IPS DF 6.9 (cell line): ENCODE measurements around the gene PIP5KL1.

Experiments used
- DNase-seq: peaks from one replicate; pipeline ENCODE4 v3.0.0-alpha.2; 2013; ENCODE audit warnings: low read depth, low spot score
- H3K27ac ChIP-seq: one replicate; pipeline ENCODE4 v1.5.1; 2013; ENCODE audit warnings: low read length, control low read depth
- H3K27me3 ChIP-seq: 2 replicates; pipeline ENCODE4 v1.6.1; 2013; ENCODE audit warnings: mild to moderate bottlenecking, low read length; ENCODE audit not compliant: control insufficient read depth, insufficient read depth
- H3K36me3 ChIP-seq: 2 replicates; pipeline ENCODE4 v1.6.1; 2013; ENCODE audit warnings: low read length; ENCODE audit not compliant: control insufficient read depth, insufficient read depth
- H3K4me1 ChIP-seq: 2 replicates; pipeline ENCODE4 v1.6.1; 2013; ENCODE audit warnings: low read length; ENCODE audit not compliant: control insufficient read depth, insufficient read depth
- H3K4me3 ChIP-seq: 2 replicates; pipeline ENCODE4 v1.5.1; 2013; ENCODE audit warnings: mild to moderate bottlenecking, low read length
- H3K9me3 ChIP-seq: 2 replicates; pipeline ENCODE4 v1.6.1; 2013; ENCODE audit warnings: low read length, inconsistent platforms; ENCODE audit not compliant: control insufficient read depth, insufficient read depth
- WGBS: extraction: QIAGEN DNeasy Blood & Tissue Kit; methylation state at CpG from one replicate; pipeline ENCODE4 v1.1.7; 2013; ENCODE audit warnings: mixed read lengths, missing lambda C conversion rate; ENCODE audit not compliant: insufficient read length, insufficient coverage; 5-methylcytosine and 5-hydroxymethylcytosine counted together

PIP5KL1 gene

GRCh38 chr9:127930231-127931091 lies at the start of gene PIP5KL1:
Gene PIP5KL1, minus strand, starts transcription at chr9:127930777. Its CDS starts 25 bp downstream, at chr9:127930752.
- no peak within 1 kb of the TSS for H3K27ac ChIP-seq
- peak within 1 kb of the TSS; percentile 59 for H3K4me3 ChIP-seq
- H3K4me1 ChIP-seq: peaks cover 16% of the 10 kb centered on the region
- no CpG with 5 or more reads among the region's 70 CpGs for WGBS
- no peaks in the 10 kb centered on the region for H3K9me3 ChIP-seq
- DNase-seq: no peak
- 0 out of 2 replicates have a peak, but pooled peaks cover 1% of the 10 kb centered on the region for H3K36me3 ChIP-seq
- no peaks in the 10 kb centered on the region for H3K27me3 ChIP-seq

DNA sequence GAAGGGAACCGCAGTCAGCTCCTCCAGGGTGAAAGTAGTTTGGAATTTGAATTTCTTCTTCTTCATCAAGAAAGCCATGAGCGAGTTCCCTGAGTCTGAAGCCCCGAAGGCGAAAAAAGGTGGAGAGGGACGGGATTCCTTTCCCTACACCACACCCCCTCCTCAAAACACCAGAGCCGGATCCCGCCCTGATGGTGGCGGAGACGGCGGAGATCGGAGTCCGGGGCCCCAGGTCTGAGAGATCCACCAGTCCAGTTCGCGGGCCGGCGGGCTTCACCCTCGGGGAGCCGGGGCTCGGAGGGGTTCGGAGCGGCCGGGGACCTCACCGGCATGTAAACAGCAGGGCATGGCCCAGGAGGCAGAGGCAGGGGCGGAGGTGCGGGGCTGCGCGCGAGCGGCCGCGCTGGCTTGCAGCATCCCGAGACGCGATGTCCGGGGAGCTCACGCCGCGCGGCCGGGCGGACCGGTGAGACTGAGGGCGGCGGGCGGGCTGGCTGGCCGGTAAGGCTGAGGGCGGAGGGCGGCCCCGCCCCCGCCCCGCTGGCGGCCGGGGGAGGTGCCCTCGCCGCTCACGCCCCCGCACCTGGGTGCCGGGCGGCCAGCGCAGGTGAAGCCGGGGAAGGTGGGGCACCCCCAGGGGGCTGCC lies 49.6 kb upstream of the PIP5KL1 start:
- Histone ChIP-seq H3K9me3 (no peaks in the 10 kb centered on the region), H3K4me1 (peaks cover 9% of the 10 kb centered on the region), H3K27me3 (no peaks in the 10 kb centered on the region), H3K4me3 (peak overlapping the region; percentile 92), H3K36me3 (no peaks in the 10 kb centered on the region), H3K27ac (no peak overlapping the region)
- no CpG with 5 or more reads among the region's 61 CpGs for WGBS
- DNase-seq: no peak

DNA sequence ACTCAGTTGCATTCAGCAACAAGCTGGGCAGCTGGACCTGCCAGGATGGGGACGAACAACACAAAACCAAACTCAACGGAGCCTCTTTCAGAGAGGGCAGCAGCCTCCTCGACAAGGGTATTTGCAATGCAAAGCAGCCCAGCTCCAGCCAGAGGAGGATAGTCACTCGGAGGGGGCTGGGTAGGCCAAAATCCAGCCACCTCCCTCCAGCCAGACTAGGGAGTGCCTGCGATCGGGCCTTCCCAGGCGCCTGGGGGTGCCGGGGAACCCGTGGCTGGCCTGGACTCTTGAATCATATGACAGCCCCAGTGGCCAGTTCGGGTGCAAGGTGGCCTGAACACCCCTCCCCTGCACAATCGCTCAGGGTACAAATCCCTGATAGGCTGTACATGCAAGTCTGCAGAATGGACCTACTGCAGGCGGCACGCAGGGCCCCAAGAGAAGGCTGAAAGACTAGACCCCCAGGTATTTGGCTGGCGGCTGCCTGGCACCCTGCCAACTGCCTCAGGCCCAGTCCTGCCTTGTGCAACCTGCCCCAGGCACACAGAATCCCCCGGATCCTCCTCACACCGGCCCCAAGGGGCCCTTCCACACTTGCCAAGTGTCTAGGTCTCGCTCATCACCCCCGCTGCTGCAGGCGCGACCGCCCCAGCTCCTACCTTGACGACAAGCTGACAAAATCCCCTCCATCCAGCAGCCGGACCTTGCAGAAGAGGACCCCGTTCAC lies 48.9 kb upstream of the PIP5KL1 start:
- no peak for DNase-seq
- WGBS: no CpG with 5 or more reads among the region's 24 CpGs
- peaks cover 11% of the 10 kb centered on the region for H3K4me1 ChIP-seq

GRCh38 chr9:127979015-127979332 lies 48.4 kb upstream of the PIP5KL1 start:
- WGBS: no CpG with 5 or more reads among the region's 5 CpGs
- peaks cover 12% of the 10 kb centered on the region for H3K4me1 ChIP-seq
- DNase-seq: no peak
- no peaks in the 10 kb centered on the region for H3K36me3 ChIP-seq
- H3K27ac ChIP-seq: no peak overlapping the region
- no peaks in the 10 kb centered on the region for H3K9me3 ChIP-seq
- H3K4me3 ChIP-seq: peak overlapping the region; percentile 92; the same call in 1 of the 2 replicates
- no peaks in the 10 kb centered on the region for H3K27me3 ChIP-seq

More for the DNA sequence above, 48.9 kb upstream of the PIP5KL1 start:
- H3K27ac ChIP-seq: no peak overlapping the region
- no peaks in the 10 kb centered on the region for H3K9me3 ChIP-seq
- peak overlapping the region; percentile 92 for H3K4me3 ChIP-seq
- H3K36me3 ChIP-seq: no peaks in the 10 kb centered on the region
- no peaks in the 10 kb centered on the region for H3K27me3 ChIP-seq

GRCh38 chr9:127977884-127978647 lies 47.5 kb upstream of the PIP5KL1 start:
- Histone ChIP-seq H3K4me1 (peaks cover 13% of the 10 kb centered on the region), H3K36me3 (no peaks in the 10 kb centered on the region), H3K27ac (no peak overlapping the region), H3K4me3 (no peak overlapping the region), H3K27me3 (no peaks in the 10 kb centered on the region), H3K9me3 (no peaks in the 10 kb centered on the region)
- DNase-seq: no peak
- WGBS: no CpG with 5 or more reads among the region's 12 CpGs

DNA sequence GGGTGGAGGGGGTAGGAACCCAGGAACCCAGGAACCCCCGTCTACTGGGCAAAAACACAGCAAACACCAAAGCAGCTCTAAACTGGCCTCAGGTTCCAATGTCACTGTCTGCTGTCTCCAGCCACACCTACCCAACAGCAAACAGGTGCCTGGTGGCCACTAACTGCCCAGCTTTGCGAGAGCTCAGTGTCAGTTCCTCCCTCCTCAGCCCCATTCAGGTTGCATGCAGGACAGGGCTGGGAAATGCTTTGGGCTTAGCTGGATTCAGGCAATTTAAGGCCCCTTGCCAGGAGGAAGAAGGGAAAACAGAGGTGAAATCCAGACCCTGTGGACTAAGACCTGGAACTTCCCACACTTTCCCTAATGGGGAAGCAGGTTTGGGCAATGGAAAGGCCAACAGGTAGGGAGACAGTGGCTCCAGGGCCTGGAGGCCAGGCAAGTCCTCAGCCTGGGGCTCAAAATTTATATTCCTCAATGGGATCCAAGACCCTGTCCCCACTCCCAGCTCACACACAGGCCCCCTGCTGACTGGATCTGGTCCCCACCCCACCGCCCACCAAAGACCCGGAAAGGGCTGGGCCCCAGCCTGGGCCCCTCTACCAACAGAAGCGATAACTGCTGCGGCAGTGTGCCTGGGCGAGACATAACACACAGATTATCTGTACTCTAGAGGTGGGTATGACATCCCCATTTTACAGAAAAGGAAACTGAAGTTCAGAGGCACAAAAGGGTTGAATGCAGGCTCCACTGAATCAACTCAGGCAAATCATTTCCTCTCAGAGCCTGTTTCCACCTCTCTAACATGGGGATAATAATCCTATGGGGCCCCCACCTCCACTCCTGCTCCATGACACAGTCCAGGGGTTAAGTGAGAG lies 46.7 kb upstream of the PIP5KL1 start:
- no CpG with 5 or more reads among the region's 7 CpGs for WGBS
- Histone ChIP-seq H3K4me1 (peaks cover 14% of the 10 kb centered on the region), H3K36me3 (no peaks in the 10 kb centered on the region), H3K27ac (no peak overlapping the region), H3K27me3 (no peaks in the 10 kb centered on the region), H3K9me3 (no peaks in the 10 kb centered on the region), H3K4me3 (no peak overlapping the region)
- DNase-seq: no peak

DNA sequence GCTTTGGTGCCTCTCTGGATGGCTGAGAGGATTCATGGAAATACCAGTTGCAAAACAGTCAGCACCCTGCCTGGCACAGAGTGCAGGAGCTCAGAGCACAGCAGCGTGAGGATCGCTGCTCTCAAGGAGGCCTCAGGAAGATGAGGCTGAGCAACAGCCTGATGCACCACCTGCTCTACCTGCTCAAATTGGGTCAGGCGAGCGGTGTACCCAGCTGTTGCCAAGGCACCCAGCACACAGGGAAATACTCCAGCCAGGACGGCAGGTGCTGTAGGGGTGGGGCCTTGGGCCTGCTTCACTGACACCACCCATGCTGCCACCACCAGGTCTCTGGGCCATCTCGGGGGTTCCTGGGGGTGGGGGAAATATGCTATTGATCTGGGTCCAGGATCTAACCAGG lies 45.9 kb upstream of the PIP5KL1 start:
- peaks cover 18% of the 10 kb centered on the region for H3K4me1 ChIP-seq
- DNase-seq: no peak

GRCh38 chr9:127975376-127976315 lies 45.1 kb upstream of the PIP5KL1 start:
- H3K9me3 ChIP-seq: no peaks in the 10 kb centered on the region
- no peaks in the 10 kb centered on the region for H3K36me3 ChIP-seq
- H3K27me3 ChIP-seq: no peaks in the 10 kb centered on the region
- H3K4me3 ChIP-seq: no peak overlapping the region
- no peak for DNase-seq
- no CpG with 5 or more reads among the region's 10 CpGs for WGBS
- peaks cover 22% of the 10 kb centered on the region for H3K4me1 ChIP-seq
- no peak overlapping the region for H3K27ac ChIP-seq

More for the DNA sequence above, 45.9 kb upstream of the PIP5KL1 start:
- no peak overlapping the region for H3K4me3 ChIP-seq
- no peaks in the 10 kb centered on the region for H3K9me3 ChIP-seq
- no peak overlapping the region for H3K27ac ChIP-seq
- no CpG with 5 or more reads among the region's 6 CpGs for WGBS
- H3K36me3 ChIP-seq: no peaks in the 10 kb centered on the region
- H3K27me3 ChIP-seq: no peaks in the 10 kb centered on the region
